Muscle layer of colon (tissue), 2 donors: ENCODE results near the gene RBM4B.
"Not testable (repeated sequence)": the region's sequence is repeated elsewhere in the genome, so short reads cannot be mapped to it uniquely, and the experiment has no call there.

Experiments
- H3K27ac ChIP-seq: one replicate; pipeline ENCODE4 v1.7.0; 2013; ENCODE audit warnings: low read depth, mild to moderate bottlenecking, low read length, moderate library complexity
- H3K27me3 ChIP-seq, 2 donors: one replicate each; pipeline ENCODE4 v1.7.0; 2013; ENCODE audit warnings: low read length in 2 of 2, mild to moderate bottlenecking in 2 of 2; ENCODE audit not compliant: insufficient read depth in 2 of 2, control insufficient read depth in 1 of 2
- H3K36me3 ChIP-seq: one replicate; pipeline ENCODE4 v1.7.0; 2013; ENCODE audit warnings: mild to moderate bottlenecking, low read length; ENCODE audit not compliant: insufficient read depth
- H3K4me1 ChIP-seq: one replicate; pipeline ENCODE4 v1.7.0; 2013; ENCODE audit warnings: mild to moderate bottlenecking, low read length; ENCODE audit not compliant: insufficient read depth
- H3K4me3 ChIP-seq, 2 donors: one replicate each; pipeline ENCODE4 v1.7.0; 2013; ENCODE audit warnings: low read length in 2 of 2, low read depth in 1 of 2, mild to moderate bottlenecking in 1 of 2, moderate library complexity in 1 of 2
- H3K9ac ChIP-seq: one replicate; pipeline ENCODE4 v1.7.0; 2013; ENCODE audit warnings: low read length
- H3K9me3 ChIP-seq: one replicate; pipeline ENCODE4 v1.7.0; 2013; ENCODE audit warnings: mild to moderate bottlenecking, low read length
- donor health status: abdominal sarcoma.
- donor health status: Adenocarcinoma of cecum.

Gene RBM4B

GRCh38 chr11:66651016-66651415 is 26.7 kb downstream of the RBM4B start:
- Histone ChIP-seq H3K36me3 (peaks cover 44% of the 10 kb centered on the region), H3K27ac (no peak overlapping the region), H3K4me1 (peaks cover 16% of the 10 kb centered on the region), H3K27me3 (no peaks in the 10 kb centered on the region), H3K9me3 (no peaks in the 10 kb centered on the region), H3K9ac (no peak overlapping the region), H3K4me3 (no peak overlapping the region)

- Histone ChIP-seq H3K27me3 (no peaks in the 10 kb centered on the region), H3K9me3 (no peaks in the 10 kb centered on the region), H3K27ac (no peak overlapping the region), H3K4me1 (peaks cover 27% of the 10 kb centered on the region), H3K36me3 (peaks cover 55% of the 10 kb centered on the region), H3K9ac (no peak overlapping the region), H3K4me3 (no peak overlapping the region)
Observed at GRCh38 chr11:66649903-66650302, 27.8 kb downstream of the RBM4B start.

GRCh38 chr11:66646828-66647227 is 30.9 kb downstream of the RBM4B start:
- no peak overlapping the region for H3K9ac ChIP-seq
- no peaks in the 10 kb centered on the region for H3K27me3 ChIP-seq
- no peaks in the 10 kb centered on the region for H3K9me3 ChIP-seq
- H3K4me3 ChIP-seq: no peak overlapping the region
- peaks cover 77% of the 10 kb centered on the region for H3K36me3 ChIP-seq
- no peak overlapping the region for H3K27ac ChIP-seq
- peaks cover 58% of the 10 kb centered on the region for H3K4me1 ChIP-seq

GRCh38 chr11:66643745-66644437 is 33.8 kb downstream of the RBM4B start:
- H3K4me1 ChIP-seq: peaks cover 85% of the 10 kb centered on the region
- H3K36me3 ChIP-seq: peaks cover 82% of the 10 kb centered on the region
- no peaks in the 10 kb centered on the region for H3K27me3 ChIP-seq
- H3K4me3 ChIP-seq: peak overlapping the region in 1 of 2 donors; percentile 3
- H3K9me3 ChIP-seq: no peaks in the 10 kb centered on the region
- H3K27ac ChIP-seq: no peak overlapping the region
- no peak overlapping the region for H3K9ac ChIP-seq

GRCh38 chr11:66641834-66642233 is 35.9 kb downstream of the RBM4B start:
- Histone ChIP-seq H3K9ac (no peak overlapping the region), H3K36me3 (peaks cover 70% of the 10 kb centered on the region), H3K9me3 (no peaks in the 10 kb centered on the region), H3K4me1 (peaks cover 89% of the 10 kb centered on the region), H3K27ac (no peak overlapping the region), H3K4me3 (peak overlapping the region in 1 of 2 donors; percentile 24), H3K27me3 (no peaks in the 10 kb centered on the region)

- not testable (repeated sequence) for H3K27ac ChIP-seq, H3K9me3 ChIP-seq, H3K27me3 ChIP-seq, H3K9ac ChIP-seq
- Histone ChIP-seq H3K36me3 (peaks cover 50% of the 10 kb centered on the region), H3K4me1 (peaks cover 76% of the 10 kb centered on the region), H3K4me3 (peak overlapping the region in 1 of 2 donors; percentile 98)
Observed at GRCh38 chr11:66639814-66640340, 37.8 kb downstream of the RBM4B start.

- H3K9me3 ChIP-seq: no peaks in the 10 kb centered on the region
- H3K36me3 ChIP-seq: peaks cover 44% of the 10 kb centered on the region
- H3K4me3 ChIP-seq: peak overlapping the region; percentile 43 to 98
- peak overlapping the region; percentile 84 for H3K27ac ChIP-seq
- H3K9ac ChIP-seq: peak overlapping the region; percentile 81
- H3K27me3 ChIP-seq: no peaks in the 10 kb centered on the region
- H3K4me1 ChIP-seq: peaks cover 70% of the 10 kb centered on the region
Observed at GRCh38 chr11:66639066-66639813, 38.4 kb downstream of the RBM4B start.

GRCh38 chr11:66638177-66639065 is 39.3 kb downstream of the RBM4B start, which contains the start of gene RBM4:
Gene RBM4 (plus strand): TSS chr11:66638703. CDS start chr11:66639712, 1,009 bp downstream.
- Histone ChIP-seq H3K27me3 (no peaks in the 10 kb centered on the region), H3K9ac (peak within 1 kb of the TSS; percentile 81), H3K4me1 (peaks cover 61% of the 10 kb centered on the region), H3K36me3 (peaks cover 35% of the 10 kb centered on the region), H3K4me3 (peak within 1 kb of the TSS; percentile 47 to 98), H3K9me3 (no peaks in the 10 kb centered on the region), H3K27ac (peak within 1 kb of the TSS; percentile 84)

- peak overlapping the region; percentile 44 for H3K27ac ChIP-seq
- peaks cover 28% of the 10 kb centered on the region for H3K36me3 ChIP-seq
- H3K4me3 ChIP-seq: peak overlapping the region; percentile 47 to 98
- H3K27me3 ChIP-seq: no peaks in the 10 kb centered on the region
- peak overlapping the region; percentile 33 for H3K9ac ChIP-seq
- H3K4me1 ChIP-seq: peaks cover 54% of the 10 kb centered on the region
- H3K9me3 ChIP-seq: no peaks in the 10 kb centered on the region
Observed at GRCh38 chr11:66637557-66638176, 40.0 kb downstream of the RBM4B start.

GRCh38 chr11:66636411-66636810 is 41.3 kb downstream of the RBM4B start:
- Histone ChIP-seq H3K9me3 (no peaks in the 10 kb centered on the region), H3K36me3 (peaks cover 17% of the 10 kb centered on the region), H3K4me3 (no peak overlapping the region), H3K27ac (no peak overlapping the region), H3K4me1 (peaks cover 51% of the 10 kb centered on the region), H3K9ac (no peak overlapping the region), H3K27me3 (no peaks in the 10 kb centered on the region)
